ENCODE results near the gene GMDS. TPM values are rescaled to one million over a fixed set of nuclear protein-coding genes. Genes with fewer than 3 reads are reported as not detected.
A peak's percentile ranks its signal among the peaks of the same experiment; 100 is the strongest.

Gene GMDS
- total RNA-seq, 1 donor: 23.2 TPM

GRCh38 chr6:2035826-2036709 is 209.3 kb downstream of the GMDS start:
- DNase-seq (ENCODE audit: insufficient read length, low spot score, missing footprints): no peak
- Histone ChIP-seq H3K9me3 (ENCODE audit: low read depth, low read length) (no peaks in the 10 kb centered on the region), H4K20me1 (ENCODE audit: insufficient read depth, low read length) (peaks cover 2% of the 10 kb centered on the region)

GRCh38 chr6:2035046-2035445 is 210.4 kb downstream of the GMDS start:
- Histone ChIP-seq H3K9me3 (ENCODE audit: low read depth, low read length) (no peaks in the 10 kb centered on the region), H2AFZ (ENCODE audit: low read length) (no peak overlapping the region), H3K4me2 (ENCODE audit: insufficient read depth, low read length) (no peak overlapping the region), H3K4me3 (ENCODE audit: insufficient read depth, low read length) (no peak overlapping the region), H4K20me1 (ENCODE audit: insufficient read depth, low read length) (peaks cover 2% of the 10 kb centered on the region), H3K4me1 (ENCODE audit: insufficient read depth, low read length) (peaks cover 7% of the 10 kb centered on the region), H3K27ac (ENCODE audit: low read depth, low read length) (no peak overlapping the region), H3K36me3 (ENCODE audit: insufficient read depth, low read length) (no peaks in the 10 kb centered on the region), H3K27me3 (ENCODE audit: insufficient read depth, low read length) (no peaks in the 10 kb centered on the region), H3K79me2 (ENCODE audit: insufficient read depth, low read length) (no peaks in the 10 kb centered on the region)
- TF ChIP-seq, protein P1, sequence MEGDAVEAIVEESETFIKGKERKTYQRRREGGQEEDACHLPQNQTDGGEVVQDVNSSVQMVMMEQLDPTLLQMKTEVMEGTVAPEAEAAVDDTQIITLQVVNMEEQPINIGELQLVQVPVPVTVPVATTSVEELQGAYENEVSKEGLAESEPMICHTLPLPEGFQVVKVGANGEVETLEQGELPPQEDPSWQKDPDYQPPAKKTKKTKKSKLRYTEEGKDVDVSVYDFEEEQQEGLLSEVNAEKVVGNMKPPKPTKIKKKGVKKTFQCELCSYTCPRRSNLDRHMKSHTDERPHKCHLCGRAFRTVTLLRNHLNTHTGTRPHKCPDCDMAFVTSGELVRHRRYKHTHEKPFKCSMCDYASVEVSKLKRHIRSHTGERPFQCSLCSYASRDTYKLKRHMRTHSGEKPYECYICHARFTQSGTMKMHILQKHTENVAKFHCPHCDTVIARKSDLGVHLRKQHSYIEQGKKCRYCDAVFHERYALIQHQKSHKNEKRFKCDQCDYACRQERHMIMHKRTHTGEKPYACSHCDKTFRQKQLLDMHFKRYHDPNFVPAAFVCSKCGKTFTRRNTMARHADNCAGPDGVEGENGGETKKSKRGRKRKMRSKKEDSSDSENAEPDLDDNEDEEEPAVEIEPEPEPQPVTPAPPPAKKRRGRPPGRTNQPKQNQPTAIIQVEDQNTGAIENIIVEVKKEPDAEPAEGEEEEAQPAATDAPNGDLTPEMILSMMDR (IDR thresholded peaks at IDR 0.05; ENCODE audit: extremely low read depth, low read depth, low read length): no peak
- DNase-seq (ENCODE audit: insufficient read length, low spot score, missing footprints): no peak

More at GRCh38 chr6:2035826-2036709, 209.3 kb downstream of the GMDS start:
- Histone ChIP-seq H3K27me3 (ENCODE audit: insufficient read depth, low read length) (no peaks in the 10 kb centered on the region), H3K4me3 (ENCODE audit: insufficient read depth, low read length) (no peak overlapping the region), H3K27ac (ENCODE audit: low read depth, low read length) (no peak overlapping the region), H3K4me2 (ENCODE audit: insufficient read depth, low read length) (no peak overlapping the region), H2AFZ (ENCODE audit: low read length) (no peak overlapping the region), H3K79me2 (ENCODE audit: insufficient read depth, low read length) (no peaks in the 10 kb centered on the region), H3K4me1 (ENCODE audit: insufficient read depth, low read length) (peaks cover 3% of the 10 kb centered on the region), H3K36me3 (ENCODE audit: insufficient read depth, low read length) (no peaks in the 10 kb centered on the region)
- TF ChIP-seq, protein P1 (IDR thresholded peaks at IDR 0.05; ENCODE audit: extremely low read depth, low read depth, low read length): no peak

GRCh38 chr6:2034256-2034655 is 211.1 kb downstream of the GMDS start:
- Histone ChIP-seq H4K20me1 (ENCODE audit: insufficient read depth, low read length) (peaks cover 2% of the 10 kb centered on the region), H3K27ac (ENCODE audit: low read depth, low read length) (no peak overlapping the region), H3K9me3 (ENCODE audit: low read depth, low read length) (no peaks in the 10 kb centered on the region), H3K36me3 (ENCODE audit: insufficient read depth, low read length) (no peaks in the 10 kb centered on the region), H3K27me3 (ENCODE audit: insufficient read depth, low read length) (no peaks in the 10 kb centered on the region), H3K4me1 (ENCODE audit: insufficient read depth, low read length) (peaks cover 7% of the 10 kb centered on the region), H3K4me2 (ENCODE audit: insufficient read depth, low read length) (peak overlapping the region; percentile 15), H2AFZ (ENCODE audit: low read length) (no peak overlapping the region), H3K4me3 (ENCODE audit: insufficient read depth, low read length) (no peak overlapping the region), H3K79me2 (ENCODE audit: insufficient read depth, low read length) (no peaks in the 10 kb centered on the region)
- TF ChIP-seq, protein P1 (IDR thresholded peaks at IDR 0.05; ENCODE audit: extremely low read depth, low read depth, low read length): no peak
- DNase-seq (ENCODE audit: insufficient read length, low spot score, missing footprints): no peak

- Histone ChIP-seq H3K4me3 (ENCODE audit: insufficient read depth, low read length) (no peak overlapping the region), H3K4me2 (ENCODE audit: insufficient read depth, low read length) (no peak overlapping the region), H3K36me3 (ENCODE audit: insufficient read depth, low read length) (no peaks in the 10 kb centered on the region), H3K4me1 (ENCODE audit: insufficient read depth, low read length) (peaks cover 7% of the 10 kb centered on the region), H3K79me2 (ENCODE audit: insufficient read depth, low read length) (no peaks in the 10 kb centered on the region), H3K9me3 (ENCODE audit: low read depth, low read length) (no peaks in the 10 kb centered on the region), H4K20me1 (ENCODE audit: insufficient read depth, low read length) (no peaks in the 10 kb centered on the region), H2AFZ (ENCODE audit: low read length) (no peak overlapping the region), H3K27ac (ENCODE audit: low read depth, low read length) (no peak overlapping the region), H3K27me3 (ENCODE audit: insufficient read depth, low read length) (no peaks in the 10 kb centered on the region)
- TF ChIP-seq, protein P1 (IDR thresholded peaks at IDR 0.05; ENCODE audit: extremely low read depth, low read depth, low read length): no peak
- DNase-seq (ENCODE audit: insufficient read length, low spot score, missing footprints): no peak
Observed at GRCh38 chr6:2033544-2033943, 211.9 kb downstream of the GMDS start.
